ENCODE measurements around the gene SMAP2.

DNA sequence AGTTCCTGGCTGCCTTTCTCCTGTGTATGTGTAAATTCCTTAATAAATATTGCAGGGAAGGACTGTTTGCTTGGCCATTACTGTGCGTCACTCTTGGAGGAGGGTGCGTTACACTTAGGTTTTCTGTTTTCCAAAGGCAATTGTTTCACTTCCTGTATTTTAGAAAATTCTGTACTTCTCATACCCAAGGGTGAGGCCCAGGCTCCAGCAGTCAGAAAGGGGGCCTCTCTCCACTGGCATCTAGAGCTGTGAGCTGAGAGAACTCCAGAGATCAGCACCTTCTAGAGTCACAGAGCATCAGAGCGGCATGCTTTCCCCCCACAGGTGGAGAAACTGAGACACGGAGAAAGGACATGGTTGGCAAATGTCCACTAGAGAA lies 49.7 kb downstream of the SMAP2 start:
- no peak for TF ChIP-seq RAD21 (IDR thresholded peaks at IDR 0.05; ENCODE audit: low read depth)
- TF ChIP-seq NFIC (IDR thresholded peaks at IDR 0.05): no peak

All from Ishikawa (cell line).